GM12873 (cell line): Measurements from ENCODE around the gene SPC24.
A peak's percentile ranks its signal among the peaks of the same experiment; 100 is the strongest.

Experiments used
- TF ChIP-seq, protein P1 (sequence below): IDR thresholded peaks from 2 replicates; pipeline ENCODE4 v1.5.1; 2012; ENCODE audit warnings: low read depth, mild to moderate bottlenecking, moderate library complexity, low read length, control low read depth; ENCODE audit not compliant: insufficient read depth; ENCODE audit errors: missing control alignments

SPC24 gene

DNA sequence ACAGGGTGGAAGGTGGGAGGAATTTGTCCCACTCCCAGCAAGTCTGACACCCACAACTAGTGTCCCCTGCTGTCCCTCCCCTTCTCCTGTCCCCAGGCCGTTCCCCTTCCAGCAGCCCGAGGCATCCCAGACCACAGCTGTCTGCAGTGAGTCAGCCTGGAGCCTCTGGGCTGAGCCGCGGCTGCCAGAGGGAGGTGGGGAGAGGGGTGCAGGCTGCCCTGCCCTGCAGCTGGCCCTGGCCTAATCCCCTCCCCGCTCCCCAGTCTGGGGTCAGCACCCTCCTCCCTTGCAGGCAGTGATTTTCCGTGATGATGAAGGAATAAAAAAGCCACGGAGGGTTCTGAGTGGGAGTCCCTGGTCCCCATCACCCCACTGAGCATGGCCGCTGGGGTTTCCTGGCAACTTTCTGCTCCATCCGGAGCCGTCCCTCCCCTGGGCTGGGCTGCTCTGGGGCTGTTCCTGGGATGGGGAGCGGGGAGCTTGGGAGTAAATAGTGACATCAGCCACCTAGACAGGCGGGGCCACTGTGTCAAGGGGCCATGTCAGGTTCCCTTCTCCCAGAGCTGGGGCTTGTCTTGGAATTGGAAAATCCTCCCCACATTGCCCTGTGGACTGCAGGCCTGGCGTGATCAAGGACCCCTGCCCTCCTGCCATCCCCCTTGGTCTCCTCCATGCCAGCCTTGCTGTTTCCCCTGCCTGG lies 16.8 kb downstream of the SPC24 start:
- TF ChIP-seq, protein P1, sequence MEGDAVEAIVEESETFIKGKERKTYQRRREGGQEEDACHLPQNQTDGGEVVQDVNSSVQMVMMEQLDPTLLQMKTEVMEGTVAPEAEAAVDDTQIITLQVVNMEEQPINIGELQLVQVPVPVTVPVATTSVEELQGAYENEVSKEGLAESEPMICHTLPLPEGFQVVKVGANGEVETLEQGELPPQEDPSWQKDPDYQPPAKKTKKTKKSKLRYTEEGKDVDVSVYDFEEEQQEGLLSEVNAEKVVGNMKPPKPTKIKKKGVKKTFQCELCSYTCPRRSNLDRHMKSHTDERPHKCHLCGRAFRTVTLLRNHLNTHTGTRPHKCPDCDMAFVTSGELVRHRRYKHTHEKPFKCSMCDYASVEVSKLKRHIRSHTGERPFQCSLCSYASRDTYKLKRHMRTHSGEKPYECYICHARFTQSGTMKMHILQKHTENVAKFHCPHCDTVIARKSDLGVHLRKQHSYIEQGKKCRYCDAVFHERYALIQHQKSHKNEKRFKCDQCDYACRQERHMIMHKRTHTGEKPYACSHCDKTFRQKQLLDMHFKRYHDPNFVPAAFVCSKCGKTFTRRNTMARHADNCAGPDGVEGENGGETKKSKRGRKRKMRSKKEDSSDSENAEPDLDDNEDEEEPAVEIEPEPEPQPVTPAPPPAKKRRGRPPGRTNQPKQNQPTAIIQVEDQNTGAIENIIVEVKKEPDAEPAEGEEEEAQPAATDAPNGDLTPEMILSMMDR: no peak

GRCh38 chr19:11137542-11138384 lies 17.8 kb downstream of the SPC24 start:
- TF ChIP-seq, protein P1: peak; percentile 80

DNA sequence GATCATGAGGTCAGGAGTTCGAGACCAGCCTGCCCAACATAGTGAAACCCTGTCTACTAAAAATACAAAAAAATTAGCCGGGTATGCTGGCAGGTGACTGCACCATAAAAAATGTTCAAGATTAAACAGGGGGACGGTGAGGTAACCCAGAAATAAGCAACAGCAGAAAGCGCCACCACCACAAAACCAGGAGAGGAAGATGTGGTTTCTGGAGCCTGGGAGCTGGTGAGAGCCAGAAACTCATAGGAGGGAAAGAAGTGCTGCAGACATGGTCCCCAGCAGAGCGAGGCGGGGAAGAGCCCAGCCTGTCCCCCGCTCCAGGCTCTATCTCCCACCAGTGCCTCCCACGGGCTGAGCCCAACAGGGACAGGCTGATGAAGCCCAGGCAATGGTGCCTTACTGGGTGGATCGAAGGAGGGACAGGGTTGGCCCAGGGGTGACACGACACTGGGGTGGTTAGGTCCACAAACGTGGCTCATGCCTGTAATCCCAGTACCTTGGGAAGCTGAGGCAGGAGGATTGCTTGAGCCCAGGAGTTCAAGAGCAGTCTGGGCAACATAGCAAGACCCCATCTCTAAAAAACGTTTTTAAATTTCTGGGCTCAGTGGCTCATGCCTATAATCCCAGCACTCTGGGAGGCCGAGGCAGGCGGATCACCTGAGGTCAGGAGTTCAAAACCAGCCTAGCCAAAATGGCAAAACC lies 19.0 kb downstream of the SPC24 start:
- TF ChIP-seq, protein P1: no peak

DNA sequence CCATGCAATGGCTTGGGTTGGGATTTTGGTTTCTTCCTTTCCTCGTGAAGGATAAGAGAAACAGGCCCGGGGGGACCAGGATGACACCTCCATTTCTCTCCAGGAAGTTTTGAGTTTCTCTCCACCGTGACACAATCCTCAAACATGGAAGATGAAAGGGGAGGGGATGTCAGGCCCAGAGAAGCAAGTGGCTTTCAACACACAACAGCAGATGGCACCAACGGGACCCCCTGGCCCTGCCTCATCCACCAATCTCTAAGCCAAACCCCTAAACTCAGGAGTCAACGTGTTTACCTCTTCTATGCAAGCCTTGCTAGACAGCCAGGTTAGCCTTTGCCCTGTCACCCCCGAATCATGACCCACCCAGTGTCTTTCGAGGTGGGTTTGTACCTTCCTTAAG lies 24.1 kb downstream of the SPC24 start:
- TF ChIP-seq, protein P1: no peak

- TF ChIP-seq, protein P1: peak; percentile 94
Measured at GRCh38 chr19:11130824-11131455, 24.6 kb downstream of the SPC24 start.

- TF ChIP-seq, protein P1: no peak
Measured at GRCh38 chr19:11127905-11128304, 27.7 kb downstream of the SPC24 start.
